Fibroblast of lung (primary cell): ENCODE data around the gene CNTNAP1. TPM values are rescaled to one million over a fixed set of nuclear protein-coding genes. Genes with fewer than 3 reads are reported as not detected.
A peak's percentile ranks its signal among the peaks of the same experiment; 100 is the strongest.

ENCODE experiments used
- DNase-seq, 2 donors: peaks; one replicate each; pipeline versions ENCODE4 v3.0.0 to v3.0.0-alpha.2; 2010; ENCODE audit warnings: low read depth in 2 of 2
- H2AFZ ChIP-seq: 2 replicates; pipeline ENCODE4 v1.5.1; 2012; ENCODE audit warnings: low read length, control low read depth, inconsistent platforms
- H3K27ac ChIP-seq: 2 replicates; pipeline ENCODE4 v1.5.1; 2011; ENCODE audit warnings: low read length, control low read depth; ENCODE audit not compliant: insufficient read depth
- H3K27me3 ChIP-seq: 2 replicates; pipeline ENCODE4 v1.5.1; 2011; ENCODE audit warnings: mild to moderate bottlenecking, low read length; ENCODE audit not compliant: control insufficient read depth, insufficient read depth
- H3K36me3 ChIP-seq: 2 replicates; pipeline ENCODE4 v1.5.1; 2011; ENCODE audit warnings: low read length; ENCODE audit not compliant: control insufficient read depth, insufficient read depth
- H3K4me1 ChIP-seq: 2 replicates; pipeline ENCODE4 v1.5.1; 2011; ENCODE audit warnings: low read length; ENCODE audit not compliant: control insufficient read depth, insufficient read depth; ENCODE audit errors: extremely low read depth
- H3K4me2 ChIP-seq: 2 replicates; pipeline ENCODE4 v1.5.1; 2011; ENCODE audit warnings: low read length, control low read depth; ENCODE audit not compliant: insufficient read depth; ENCODE audit errors: extremely low read depth
- H3K4me3 ChIP-seq, 4 experiments: fragments of 200-600 bp in 1 of 4; sonication (generic) in 1 of 4; replicated peaks in 1 of 4; 2 replicates each; pipeline ENCODE4 v1.5.1; 2011 to 2016; ENCODE audit warnings: low read length in 4 of 4, low read depth in 3 of 4, mild to moderate bottlenecking in 3 of 4, control low read depth in 2 of 4, inconsistent platforms in 1 of 4, mixed read lengths in 1 of 4; ENCODE audit not compliant: insufficient read depth in 1 of 4; ENCODE audit errors: control extremely low read depth in 1 of 4
- H3K79me2 ChIP-seq: 2 replicates; pipeline ENCODE4 v1.5.1; 2012; ENCODE audit warnings: mild to moderate bottlenecking, low read length, inconsistent platforms; ENCODE audit not compliant: control insufficient read depth, insufficient read depth
- H3K9ac ChIP-seq: 2 replicates; pipeline ENCODE4 v1.5.1; 2011; ENCODE audit warnings: mild to moderate bottlenecking, low read length, control low read depth; ENCODE audit not compliant: insufficient read depth
- H3K9me3 ChIP-seq: 2 replicates; pipeline ENCODE4 v1.5.1; 2012; ENCODE audit warnings: low read depth, low read length; ENCODE audit not compliant: control insufficient read depth, insufficient read depth
- H4K20me1 ChIP-seq: 2 replicates; pipeline ENCODE4 v1.5.1; 2011; ENCODE audit warnings: low read length; ENCODE audit not compliant: control insufficient read depth, insufficient read depth; ENCODE audit errors: extremely low read depth
- CTCF ChIP-seq, 2 donors: IDR thresholded peaks in 1 of 2; conservative IDR thresholded peaks in 1 of 2; 1 replicate in 1 of 2; 2 replicates in 1 of 2; pipeline ENCODE4 v1.5.1; 2011 to 2012; ENCODE audit warnings: low read length in 2 of 2, control low read depth in 1 of 2, inconsistent platforms in 1 of 2, low read depth in 1 of 2, mild to moderate bottlenecking in 1 of 2
- EZH2 ChIP-seq: IDR thresholded peaks from 2 replicates; pipeline ENCODE4 v1.5.1; 2012; ENCODE audit warnings: low read length, control low read depth, mild to moderate bottlenecking; ENCODE audit errors: missing control alignments
- polyA plus RNA-seq, 2 donors: library from polyadenylated mRNA; depleted of rRNA in 1 of 2; stranded (reverse) in 1 of 2; unstranded in 1 of 2; fragments of >200 nt; gene quantifications; 2 replicates each; pipeline ENCODE4 v1.2.1, GENCODE V29; 2011 to 2012; ENCODE audit warnings: missing spikeins in 1 of 2
- total RNA-seq: library from RNA; depleted of rRNA; stranded (reverse); fragments of >200 nt; gene quantifications from 2 replicates; pipeline ENCODE4 v1.2.1, GENCODE V29; 2014

Gene CNTNAP1
- total and polyA plus RNA-seq, 2 donors (not counting 1 experiment from before 2014, with no cell fraction given), result 39.4 to 40.1 TPM

DNA sequence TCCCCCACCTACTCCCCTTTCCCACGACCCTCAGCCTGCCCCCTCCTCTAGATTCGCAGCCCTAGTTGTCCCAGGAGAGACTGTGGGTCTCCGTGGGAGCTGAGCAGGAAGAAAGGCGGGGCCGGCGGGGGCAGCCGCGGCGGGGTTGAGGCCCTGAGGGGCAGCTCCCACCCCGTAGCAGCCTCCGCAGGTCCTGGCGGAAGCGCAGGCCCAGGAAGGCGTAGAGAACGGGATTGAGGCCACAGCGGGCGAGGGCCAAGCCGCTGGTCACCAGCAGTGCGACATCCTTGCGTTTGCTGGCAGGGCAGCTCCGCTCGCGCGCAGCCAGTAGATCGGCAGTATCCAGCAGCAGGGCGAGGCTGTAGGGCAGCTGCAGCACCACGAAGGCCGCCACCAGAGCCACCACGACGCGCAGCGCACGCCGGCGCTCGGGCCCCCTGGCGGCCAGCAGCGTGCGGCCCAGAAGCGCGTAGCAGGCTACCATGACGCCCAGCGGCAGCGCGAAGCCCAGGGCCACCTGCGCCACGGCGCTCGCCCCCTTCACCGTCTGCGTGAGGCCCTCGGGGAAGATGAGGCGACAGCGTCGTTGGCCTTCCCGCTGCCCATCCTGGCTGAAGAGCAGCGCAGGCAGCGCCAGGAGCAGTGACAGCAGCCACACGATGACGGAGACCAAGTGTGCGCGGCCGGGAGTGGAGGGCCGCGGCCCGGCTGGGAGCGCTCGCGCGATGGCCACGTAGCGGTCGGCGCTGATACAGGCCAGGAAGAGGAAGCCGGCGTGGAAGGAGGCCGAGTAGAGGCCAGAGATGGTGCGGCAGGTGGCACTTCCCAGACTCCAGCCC lies 2.6 kb upstream of the CNTNAP1 start:
- Histone ChIP-seq H3K4me1 (peaks cover 41% of the 10 kb centered on the region), H3K27me3 (no peaks in the 10 kb centered on the region), H3K79me2 (peaks cover 23% of the 10 kb centered on the region), H3K4me3 (peak overlapping the region; percentile 19 to 42 (median 25)), H2AFZ (peak overlapping the region; percentile 95), H4K20me1 (no peaks in the 10 kb centered on the region), H3K9ac (peak overlapping the region; percentile 70), H3K27ac (peak overlapping the region; percentile 86), H3K36me3 (no peaks in the 10 kb centered on the region), H3K9me3 (no peaks in the 10 kb centered on the region), H3K4me2 (peak overlapping the region; percentile 90)
- peak; percentile 77 to 79 for DNase-seq
- TF ChIP-seq EZH2 (no peak), CTCF (conservative IDR thresholded peaks at IDR 0.05 in 1 of 2, IDR thresholded peaks at IDR 0.05 in 1 of 2; ENCODE audit: low read depth in 1 of 2, low read length in 2 of 2) (peak; percentile 55 to 77)

- H3K9ac ChIP-seq, result peak overlapping the region; percentile 56
- peak overlapping the region; percentile 90 for H3K4me2 ChIP-seq
- H3K4me3 ChIP-seq, result peak overlapping the region in 2 of 4 experiments; percentile 24 to 42
- peak overlapping the region; percentile 94 for H2AFZ ChIP-seq
- peaks cover 6% of the 10 kb centered on the region for H3K36me3 ChIP-seq
- H4K20me1 ChIP-seq, result no peaks in the 10 kb centered on the region
- TF ChIP-seq EZH2 (no peak), CTCF (conservative IDR thresholded peaks at IDR 0.05 in 1 of 2, IDR thresholded peaks at IDR 0.05 in 1 of 2; ENCODE audit: low read depth in 1 of 2, low read length in 2 of 2) (no peak)
- peaks cover 41% of the 10 kb centered on the region for H3K4me1 ChIP-seq
- peak overlapping the region; percentile 86 for H3K27ac ChIP-seq
- peak in 1 of 2 donors; percentile 49 for DNase-seq
- H3K9me3 ChIP-seq, result no peaks in the 10 kb centered on the region
- H3K79me2 ChIP-seq, result peaks cover 17% of the 10 kb centered on the region
- no peaks in the 10 kb centered on the region for H3K27me3 ChIP-seq
Measured at GRCh38 chr17:42680331-42680808, 2.0 kb upstream of the CNTNAP1 start.

- Histone ChIP-seq H3K9me3 (no peaks in the 10 kb centered on the region), H3K4me2 (peak overlapping the region; percentile 88), H3K36me3 (peaks cover 14% of the 10 kb centered on the region), H3K4me3 (peak overlapping the region; percentile 62 to 88 (median 78)), H3K27ac (peak overlapping the region; percentile 76), H3K4me1 (peaks cover 33% of the 10 kb centered on the region), H3K79me2 (peaks cover 4% of the 10 kb centered on the region), H3K27me3 (no peaks in the 10 kb centered on the region), H2AFZ (peak overlapping the region; percentile 73), H4K20me1 (no peaks in the 10 kb centered on the region), H3K9ac (peak overlapping the region; percentile 58)
- DNase-seq, result peak; percentile 53 to 70
- TF ChIP-seq EZH2 (no peak), CTCF (conservative IDR thresholded peaks at IDR 0.05 in 1 of 2, IDR thresholded peaks at IDR 0.05 in 1 of 2; ENCODE audit: low read depth in 1 of 2, low read length in 2 of 2) (no peak)
Measured at GRCh38 chr17:42682722-42683403, 532 bp downstream of the CNTNAP1 start.
